ENCODE results near the gene SNX9. TPM values are rescaled to one million over a fixed set of nuclear protein-coding genes. Genes with fewer than 3 reads are reported as not detected.

Gene SNX9
- total RNA-seq, 1 donor from 2014 or later = 65.0 TPM

DNA sequence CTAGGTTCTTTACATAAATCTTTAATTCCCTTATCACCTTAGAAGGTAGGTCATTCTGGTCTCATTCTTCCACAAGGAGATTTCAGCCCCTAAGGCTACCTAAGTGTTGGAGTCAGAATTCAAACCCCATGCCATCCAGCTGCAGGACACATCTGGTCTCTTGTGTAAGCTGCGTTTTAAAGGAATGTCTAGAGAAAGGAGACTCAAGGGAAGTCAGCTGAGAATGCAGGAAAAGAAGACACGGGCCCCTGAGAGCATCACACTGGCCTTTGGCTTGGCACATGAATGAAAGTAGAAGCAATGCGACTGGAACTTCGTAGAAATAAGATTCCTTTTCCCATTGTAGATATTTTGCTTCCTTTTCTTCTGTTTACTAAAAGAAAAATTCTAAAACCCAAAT, 82.0 kb downstream of the SNX9 start:
- H3K27ac Mint-ChIP-seq (ENCODE audit: unreplicated experiment) = peak overlapping the region; percentile 14
- peaks cover 11% of the 10 kb centered on the region for H3K4me1 Mint-ChIP-seq (ENCODE audit: unreplicated experiment)
- H3K9me3 Mint-ChIP-seq (ENCODE audit: unreplicated experiment) = no peaks in the 10 kb centered on the region
- TF ChIP-seq, protein P1, sequence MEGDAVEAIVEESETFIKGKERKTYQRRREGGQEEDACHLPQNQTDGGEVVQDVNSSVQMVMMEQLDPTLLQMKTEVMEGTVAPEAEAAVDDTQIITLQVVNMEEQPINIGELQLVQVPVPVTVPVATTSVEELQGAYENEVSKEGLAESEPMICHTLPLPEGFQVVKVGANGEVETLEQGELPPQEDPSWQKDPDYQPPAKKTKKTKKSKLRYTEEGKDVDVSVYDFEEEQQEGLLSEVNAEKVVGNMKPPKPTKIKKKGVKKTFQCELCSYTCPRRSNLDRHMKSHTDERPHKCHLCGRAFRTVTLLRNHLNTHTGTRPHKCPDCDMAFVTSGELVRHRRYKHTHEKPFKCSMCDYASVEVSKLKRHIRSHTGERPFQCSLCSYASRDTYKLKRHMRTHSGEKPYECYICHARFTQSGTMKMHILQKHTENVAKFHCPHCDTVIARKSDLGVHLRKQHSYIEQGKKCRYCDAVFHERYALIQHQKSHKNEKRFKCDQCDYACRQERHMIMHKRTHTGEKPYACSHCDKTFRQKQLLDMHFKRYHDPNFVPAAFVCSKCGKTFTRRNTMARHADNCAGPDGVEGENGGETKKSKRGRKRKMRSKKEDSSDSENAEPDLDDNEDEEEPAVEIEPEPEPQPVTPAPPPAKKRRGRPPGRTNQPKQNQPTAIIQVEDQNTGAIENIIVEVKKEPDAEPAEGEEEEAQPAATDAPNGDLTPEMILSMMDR (IDR thresholded peaks at IDR 0.05) = no peak
- H3K4me3 Mint-ChIP-seq (ENCODE audit: unreplicated experiment) = no peak overlapping the region
- no peaks in the 10 kb centered on the region for H3K27me3 Mint-ChIP-seq (ENCODE audit: unreplicated experiment)
- peaks cover 44% of the 10 kb centered on the region for H3K36me3 Mint-ChIP-seq (ENCODE audit: unreplicated experiment)
- DNase-seq (ENCODE audit: extremely low spot score, unreplicated experiment) = no peak

DNA sequence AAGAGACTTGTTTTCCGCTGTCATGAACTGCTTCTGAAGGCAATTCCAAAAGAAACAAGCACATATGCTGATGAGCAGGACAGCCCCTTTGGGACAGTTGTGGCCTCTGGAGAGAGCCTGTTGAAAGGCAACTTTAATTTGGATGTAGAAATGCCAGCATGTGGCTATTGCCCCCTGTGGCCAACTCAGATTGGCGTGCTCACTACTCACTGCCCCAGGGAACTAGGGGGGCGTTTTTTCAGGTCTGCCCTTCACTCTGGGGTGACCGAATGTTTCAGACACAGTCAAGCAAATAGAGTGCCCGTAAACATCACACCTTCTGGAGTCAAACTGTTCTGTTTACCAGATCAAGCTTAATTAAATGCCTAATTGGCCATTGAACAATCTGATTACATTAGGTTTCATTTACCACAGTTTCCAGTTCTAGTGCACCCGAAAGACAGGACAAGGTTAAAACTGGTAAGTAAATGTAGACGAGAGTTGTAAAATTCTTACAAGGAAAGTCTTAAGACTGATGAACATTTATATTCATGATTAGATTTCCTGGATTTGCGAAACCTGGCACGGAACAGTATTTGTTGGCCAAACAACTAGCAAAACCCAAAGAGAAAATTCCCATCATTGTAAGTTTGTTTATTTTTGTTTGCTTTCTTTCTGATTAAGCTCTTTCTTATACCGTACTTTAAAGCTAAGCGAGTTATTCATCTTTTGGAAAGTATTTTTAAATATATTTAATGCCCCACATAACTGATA, 82.7 kb downstream of the SNX9 start:
- Mint-ChIP-seq H3K27me3 (ENCODE audit: unreplicated experiment) (no peaks in the 10 kb centered on the region), H3K36me3 (ENCODE audit: unreplicated experiment) (peaks cover 46% of the 10 kb centered on the region), H3K9me3 (ENCODE audit: unreplicated experiment) (no peaks in the 10 kb centered on the region), H3K27ac (ENCODE audit: unreplicated experiment) (no peak overlapping the region), H3K4me3 (ENCODE audit: unreplicated experiment) (no peak overlapping the region), H3K4me1 (ENCODE audit: unreplicated experiment) (peaks cover 15% of the 10 kb centered on the region)
- no peak for DNase-seq (ENCODE audit: extremely low spot score, unreplicated experiment)
- TF ChIP-seq, protein P1 (IDR thresholded peaks at IDR 0.05) = no peak

DNA sequence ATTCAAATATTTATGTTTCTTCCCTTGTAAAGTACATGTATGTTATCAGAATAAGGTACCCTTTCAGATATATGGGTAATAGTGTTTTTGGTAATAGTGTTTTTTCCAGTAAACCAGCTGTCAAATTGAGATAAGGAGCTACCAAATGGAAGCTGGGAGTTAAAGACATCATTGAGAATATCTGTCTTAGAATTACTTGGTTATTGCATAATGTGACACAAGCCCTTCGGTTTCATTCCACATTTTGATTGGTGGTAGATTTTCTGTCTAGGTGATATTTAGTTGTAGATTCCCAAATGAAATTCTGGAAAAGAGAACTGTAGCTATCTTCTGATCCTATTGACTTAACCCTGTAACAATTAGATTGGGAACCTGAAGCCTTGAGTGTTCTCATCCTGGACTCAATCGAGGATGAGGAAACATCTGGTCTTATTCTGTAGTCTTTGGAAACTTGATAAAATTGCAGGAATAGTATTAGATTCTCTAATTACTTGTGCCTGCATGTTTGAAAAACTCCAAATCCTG, 83.6 kb downstream of the SNX9 start:
- Mint-ChIP-seq H3K9me3 (ENCODE audit: unreplicated experiment) (no peaks in the 10 kb centered on the region), H3K4me3 (ENCODE audit: unreplicated experiment) (no peak overlapping the region), H3K27ac (ENCODE audit: unreplicated experiment) (peak overlapping the region; percentile 66), H3K27me3 (ENCODE audit: unreplicated experiment) (no peaks in the 10 kb centered on the region), H3K36me3 (ENCODE audit: unreplicated experiment) (peaks cover 47% of the 10 kb centered on the region), H3K4me1 (ENCODE audit: unreplicated experiment) (peaks cover 23% of the 10 kb centered on the region)
- TF ChIP-seq, protein P1 (IDR thresholded peaks at IDR 0.05) = no peak
- DNase-seq (ENCODE audit: extremely low spot score, unreplicated experiment) = no peak

DNA sequence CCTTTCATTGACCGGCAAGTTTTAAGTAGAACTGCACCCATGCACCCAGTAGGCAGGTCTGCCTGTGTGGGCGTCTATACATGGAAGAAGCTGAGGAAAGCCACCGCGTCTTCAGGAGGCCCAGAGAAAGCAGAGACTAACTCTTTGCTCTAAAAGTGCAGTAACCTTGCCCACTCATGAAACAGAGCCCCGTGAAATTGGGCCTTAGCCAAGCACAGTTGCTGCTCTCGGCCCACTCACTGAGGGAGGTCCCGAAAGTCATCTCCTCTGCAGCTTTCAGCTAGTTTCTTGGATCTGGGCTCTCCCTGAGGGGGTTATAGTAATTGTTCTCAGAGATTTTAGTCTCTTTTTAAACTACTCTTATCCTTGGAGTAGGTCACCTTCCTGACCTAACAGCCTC, 84.6 kb downstream of the SNX9 start:
- Mint-ChIP-seq H3K27me3 (ENCODE audit: unreplicated experiment) (no peaks in the 10 kb centered on the region), H3K27ac (ENCODE audit: unreplicated experiment) (no peak overlapping the region), H3K4me1 (ENCODE audit: unreplicated experiment) (peaks cover 34% of the 10 kb centered on the region), H3K4me3 (ENCODE audit: unreplicated experiment) (no peak overlapping the region), H3K36me3 (ENCODE audit: unreplicated experiment) (peaks cover 48% of the 10 kb centered on the region), H3K9me3 (ENCODE audit: unreplicated experiment) (no peaks in the 10 kb centered on the region)
- no peak for DNase-seq (ENCODE audit: extremely low spot score, unreplicated experiment)
- TF ChIP-seq, protein P1 (IDR thresholded peaks at IDR 0.05) = no peak

DNA sequence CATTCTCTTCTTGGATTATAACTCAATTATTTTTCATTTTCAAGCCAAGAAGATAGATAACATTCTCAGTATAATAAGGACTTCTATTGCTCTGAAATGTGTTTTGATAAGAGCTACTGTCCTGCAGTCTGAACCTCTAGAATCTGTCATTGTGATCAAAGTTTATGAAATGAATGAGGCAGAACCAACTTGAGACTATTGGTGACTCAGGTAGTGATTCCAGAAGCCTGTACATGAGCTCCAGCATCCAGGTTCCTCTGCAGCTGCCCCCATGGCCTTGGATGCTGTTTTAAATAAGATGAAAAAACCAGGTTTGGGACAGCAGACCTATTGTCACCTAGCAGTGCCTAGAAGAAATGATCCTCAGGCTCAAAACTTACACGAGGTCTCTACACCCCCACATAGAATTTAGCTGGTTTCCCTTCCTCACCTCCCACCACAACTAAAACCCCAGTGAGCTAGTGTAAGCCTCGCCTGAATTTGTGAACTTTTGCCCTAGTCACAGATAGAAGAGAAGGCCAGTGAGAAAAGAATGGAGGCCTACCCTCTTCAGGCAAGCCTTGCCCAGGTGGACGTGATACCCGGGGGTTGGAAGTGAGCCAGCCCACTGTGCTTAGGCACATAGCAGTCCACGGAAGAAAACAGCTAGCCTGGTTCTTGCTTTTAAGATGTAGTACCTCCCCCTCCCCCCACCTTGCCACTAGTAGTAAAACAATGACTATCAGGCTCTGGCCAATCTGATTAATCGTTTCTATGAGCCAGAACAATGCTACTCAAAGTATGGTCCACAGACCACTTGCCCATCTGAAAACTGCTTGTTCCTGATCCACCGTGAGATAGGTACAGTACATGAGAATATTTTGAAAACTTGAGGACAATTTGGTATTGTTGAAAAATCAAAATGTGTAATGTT, 85.6 kb downstream of the SNX9 start:
- Mint-ChIP-seq H3K9me3 (ENCODE audit: unreplicated experiment) (no peaks in the 10 kb centered on the region), H3K27ac (ENCODE audit: unreplicated experiment) (no peak overlapping the region), H3K4me1 (ENCODE audit: unreplicated experiment) (peaks cover 40% of the 10 kb centered on the region), H3K4me3 (ENCODE audit: unreplicated experiment) (no peak overlapping the region), H3K27me3 (ENCODE audit: unreplicated experiment) (no peaks in the 10 kb centered on the region), H3K36me3 (ENCODE audit: unreplicated experiment) (peaks cover 42% of the 10 kb centered on the region)
- TF ChIP-seq, protein P1 (IDR thresholded peaks at IDR 0.05) = no peak
- no peak for DNase-seq (ENCODE audit: extremely low spot score, unreplicated experiment)
